GM11168 (cell line): Measurements from ENCODE around the gene S100A10.

Experiments used
- in situ Hi-C: fragments of 300-500 bp; cut with MboI; formaldehyde crosslinking; loops from one replicate; pipeline ENCODE4 v1.12.0; 2022; ENCODE audit warnings: low sequenced_read_pairs; ENCODE audit not compliant: unreplicated experiment

S100A10 gene

DNA sequence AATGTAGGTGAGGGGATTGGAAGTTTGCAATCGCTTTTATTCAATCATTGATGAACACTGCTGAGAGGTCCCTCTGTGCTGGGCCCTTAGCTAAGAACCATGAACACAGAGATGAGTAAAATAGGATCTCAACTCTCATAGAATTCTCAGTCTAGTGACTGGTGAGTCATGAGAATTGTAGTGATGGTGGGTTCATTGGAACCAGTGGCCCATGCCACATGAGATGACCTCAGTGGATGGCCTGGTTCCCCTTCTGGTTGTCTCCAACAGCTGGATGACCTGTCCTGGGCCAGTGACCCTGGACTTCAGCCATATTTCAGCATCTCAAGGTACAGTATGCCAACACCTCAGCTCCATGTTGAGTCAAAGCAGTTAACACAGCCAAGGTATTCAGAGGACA lies 21.3 kb upstream of the S100A10 start:
- in situ Hi-C loops, result no loop called here

DNA sequence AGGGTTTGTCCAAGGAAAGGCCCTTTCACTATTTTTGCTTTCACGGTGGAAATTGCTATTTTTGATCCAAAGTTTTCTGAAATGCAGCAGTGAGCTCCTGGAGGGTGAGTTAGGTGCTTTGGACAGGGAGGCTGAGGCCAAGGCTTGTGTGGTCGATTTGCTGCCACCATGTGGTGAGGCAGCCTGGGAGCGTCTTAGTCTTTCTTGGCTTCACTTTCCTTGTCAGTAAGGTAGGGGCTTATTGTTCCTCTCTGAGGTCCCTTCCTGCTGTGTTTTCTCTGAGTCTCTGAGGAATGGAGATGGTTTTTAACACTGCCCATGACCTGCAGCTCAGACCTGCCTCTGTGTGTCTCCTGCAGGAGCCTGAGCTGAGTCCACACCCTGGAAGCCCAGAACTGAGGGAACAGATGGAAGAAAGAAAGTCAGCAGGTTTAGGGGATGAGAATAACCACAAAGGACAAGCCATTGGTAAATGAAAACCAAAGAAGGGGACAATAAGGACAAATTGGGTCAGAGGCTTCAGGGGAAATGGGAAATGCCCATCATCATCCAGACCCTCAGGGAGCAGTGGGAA lies 20.1 kb upstream of the S100A10 start:
- in situ Hi-C loops, result no loop called here

DNA sequence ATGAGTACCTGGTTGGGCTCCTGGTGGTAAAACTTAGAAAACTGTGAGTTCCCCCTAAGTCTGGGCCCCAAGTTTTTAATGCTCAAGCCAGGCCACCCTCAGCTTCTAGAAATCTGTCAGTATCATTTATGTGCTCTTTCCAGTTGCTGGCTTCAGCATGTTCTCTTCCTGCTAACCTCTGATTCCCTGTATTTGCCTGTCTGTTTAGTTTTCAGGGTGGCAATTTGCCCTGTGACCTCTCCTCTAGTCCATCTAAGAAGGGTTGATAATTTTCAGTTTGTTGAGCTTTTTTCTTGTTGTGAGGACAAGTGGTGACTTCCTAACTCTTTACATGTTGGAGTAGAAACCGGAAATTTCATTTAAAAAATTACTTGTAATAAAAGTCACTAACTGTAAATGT lies 16.0 kb upstream of the S100A10 start:
- in situ Hi-C loops, result loop anchor here (10.0 kb wide), 1 partner anchor 75 kb away; no protein-coding TSS in a partner anchor

DNA sequence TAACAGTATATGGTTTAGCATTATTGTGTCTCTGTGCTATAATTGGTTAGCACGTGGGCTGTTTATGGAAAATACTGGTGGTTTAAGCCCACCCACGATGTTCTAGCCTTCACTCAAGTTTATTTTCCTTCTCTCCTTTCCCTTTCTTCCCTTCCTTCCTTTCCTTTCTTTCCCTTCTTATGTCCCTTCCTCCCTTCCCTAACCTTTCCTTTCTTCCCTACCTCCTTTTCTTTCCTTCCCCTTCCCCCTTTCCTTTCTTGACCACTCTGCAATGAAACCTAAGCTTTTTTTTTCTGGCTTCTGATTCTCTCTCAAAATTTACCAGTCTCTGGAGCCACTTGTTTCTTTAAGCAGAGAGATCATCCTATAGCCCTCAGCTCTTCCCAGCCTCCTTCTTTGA lies 13.4 kb upstream of the S100A10 start:
- in situ Hi-C loops, result loop anchor here (10.0 kb wide), 1 partner anchor 72 kb away; no protein-coding TSS in a partner anchor

DNA sequence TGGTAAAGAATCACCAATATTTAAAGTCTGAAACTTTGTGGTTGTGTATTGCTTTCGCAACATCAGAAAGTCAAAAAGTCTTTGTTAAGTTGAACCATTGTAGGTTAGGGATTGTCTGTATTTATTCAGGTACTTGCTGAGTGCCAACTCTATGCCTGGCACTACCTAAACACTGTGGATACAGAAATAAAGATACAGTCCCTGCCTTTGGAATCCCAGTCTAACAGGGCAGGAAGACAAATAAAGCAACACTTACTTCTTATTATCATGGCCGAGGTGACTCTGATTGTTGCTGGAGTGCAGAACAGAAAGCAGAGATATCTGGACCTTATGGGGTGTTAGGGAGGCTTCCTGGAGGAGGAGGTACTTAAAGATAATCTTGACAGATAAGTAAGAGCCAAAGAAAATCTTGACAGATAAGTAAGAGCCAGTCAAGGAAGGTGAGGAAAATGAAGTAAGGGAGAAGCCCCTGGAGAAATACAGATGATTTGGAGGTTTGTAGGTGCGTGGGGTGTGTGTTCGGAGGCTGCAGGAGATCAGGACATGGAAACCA lies 11.8 kb upstream of the S100A10 start:
- in situ Hi-C loops, result loop anchor here (10.0 kb wide), 1 partner anchor 71 kb away; no protein-coding TSS in a partner anchor

DNA sequence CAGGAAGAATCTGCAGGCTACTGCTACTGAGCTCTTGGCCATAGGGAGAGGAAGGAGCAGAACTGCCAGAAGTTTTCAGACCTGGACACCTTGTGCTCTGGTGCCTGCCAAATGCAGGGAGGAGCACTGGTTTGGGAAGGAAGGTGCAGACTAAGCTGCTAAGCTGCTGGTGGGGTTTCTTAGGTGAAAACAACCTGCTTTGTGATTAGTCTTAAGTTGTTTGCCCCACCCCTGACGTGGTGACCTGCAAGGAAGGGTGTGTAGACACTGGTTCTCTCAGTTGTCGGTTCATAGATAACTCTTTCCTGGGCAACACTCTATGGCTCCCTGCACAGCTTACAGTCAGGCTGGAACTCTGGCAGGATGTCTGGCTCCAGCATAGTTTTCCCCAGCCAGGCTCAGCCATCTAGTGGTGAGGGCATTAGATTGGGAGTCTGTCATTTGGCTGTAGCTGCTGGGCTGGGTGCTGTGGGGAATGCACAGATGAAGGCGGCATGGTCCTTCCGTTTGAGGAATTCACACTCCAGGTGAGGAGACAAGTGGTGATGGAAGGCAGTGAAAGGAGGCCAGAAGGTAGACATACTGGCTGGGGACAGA lies 10.3 kb upstream of the S100A10 start:
- in situ Hi-C loops, result loop anchor here (10.0 kb wide), 1 partner anchor 69 kb away; no protein-coding TSS in a partner anchor

DNA sequence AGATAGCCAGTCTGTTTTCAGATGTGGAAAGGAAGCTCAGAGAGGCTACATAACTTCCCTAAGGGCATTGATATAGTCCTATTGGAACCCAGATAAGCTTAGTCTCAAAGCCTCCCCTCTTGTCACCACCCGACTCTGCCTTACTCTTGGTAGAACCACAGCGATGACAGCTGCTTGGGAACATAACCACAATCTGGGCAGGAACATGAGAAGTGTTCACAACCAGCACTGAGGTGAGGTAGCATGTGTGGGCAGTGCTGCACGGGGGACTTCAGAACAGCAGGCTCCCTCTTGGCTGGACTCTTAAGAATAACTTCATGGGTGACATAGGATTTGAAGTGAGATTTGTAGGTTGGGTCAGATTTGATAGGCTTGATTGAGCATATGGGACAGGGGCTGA lies 9.3 kb upstream of the S100A10 start:
- in situ Hi-C loops, result loop anchor here (10.0 kb wide), 1 partner anchor 68 kb away; no protein-coding TSS in a partner anchor

DNA sequence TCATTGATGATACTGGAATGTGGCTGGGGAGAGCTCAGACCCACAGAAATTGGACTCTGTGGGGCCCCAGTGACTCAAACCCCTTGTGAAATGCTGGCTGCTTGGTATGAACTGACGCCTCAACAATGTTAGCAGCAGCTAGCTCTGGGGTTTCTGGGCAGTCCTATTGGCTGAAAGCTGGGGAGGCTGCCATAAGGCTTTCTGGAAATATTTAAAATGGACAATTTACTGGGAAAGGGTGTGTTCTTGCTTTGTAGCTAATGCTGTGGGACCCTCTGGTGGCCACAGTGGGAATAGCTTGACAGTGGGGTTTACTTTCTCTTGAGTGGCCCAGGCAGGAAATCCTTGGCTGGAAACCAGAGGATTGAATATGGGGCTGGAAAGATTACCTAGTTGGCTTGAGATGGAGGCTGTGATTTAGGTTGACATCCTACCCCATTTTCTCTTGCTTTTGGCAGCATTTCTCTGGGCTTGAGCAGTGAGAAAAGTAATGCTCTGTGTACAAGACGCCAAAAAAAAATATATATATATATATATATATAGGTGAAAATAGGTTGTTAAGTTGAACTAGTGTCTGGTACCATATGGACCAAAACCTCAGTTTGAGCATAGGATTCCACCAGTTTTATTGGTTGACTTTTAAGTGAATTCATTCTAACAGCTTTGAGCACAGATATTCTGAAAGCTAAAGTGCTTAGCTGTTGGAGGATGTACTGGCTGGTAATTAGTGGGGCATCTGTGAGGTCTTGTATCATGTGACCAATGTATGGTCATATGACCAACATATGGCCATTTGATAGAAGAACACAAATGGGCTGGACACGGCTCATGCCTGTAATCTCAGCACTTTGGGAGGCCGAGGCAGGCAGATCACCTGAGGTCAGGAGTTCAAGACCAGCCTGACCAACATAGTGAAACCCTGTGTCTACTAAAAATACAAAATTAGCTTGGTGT lies 8.2 kb upstream of the S100A10 start:
- in situ Hi-C loops, result loop anchor here (10.0 kb wide), 1 partner anchor 67 kb away; no protein-coding TSS in a partner anchor

DNA sequence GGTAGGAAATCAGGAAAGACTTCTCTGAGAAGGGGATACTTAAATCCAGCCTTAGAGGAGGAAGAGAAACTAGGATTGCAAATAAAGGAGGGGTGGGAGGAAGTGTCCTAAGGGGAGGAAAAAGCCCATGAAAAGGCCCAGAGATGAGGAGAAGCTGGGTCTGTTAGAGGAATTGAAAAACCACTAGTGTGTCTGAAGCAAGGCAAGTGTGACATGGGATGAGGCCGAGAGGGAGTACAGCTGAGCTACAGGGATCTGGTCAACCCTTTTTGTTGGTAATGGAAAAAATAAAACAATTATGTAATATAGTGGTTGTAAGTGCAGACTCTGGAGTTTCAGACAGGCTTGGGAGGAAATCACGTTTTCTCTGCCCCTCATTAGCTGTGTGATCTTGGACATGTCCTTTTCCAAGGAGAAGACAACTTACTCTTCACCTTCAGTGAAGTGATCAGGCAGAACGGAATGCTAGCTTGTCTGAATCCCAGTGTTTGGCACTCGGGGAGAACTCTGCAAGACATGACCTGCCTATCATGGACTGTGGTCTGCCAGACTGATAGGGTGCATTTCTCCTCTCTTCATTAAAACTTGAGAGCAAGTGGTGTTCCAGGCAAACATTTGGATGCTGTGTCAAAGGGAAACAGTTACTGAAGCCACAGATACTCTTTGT lies 7.4 kb upstream of the S100A10 start:
- in situ Hi-C loops, result loop anchor here (10.0 kb wide), 1 partner anchor 66 kb away; no protein-coding TSS in a partner anchor

DNA sequence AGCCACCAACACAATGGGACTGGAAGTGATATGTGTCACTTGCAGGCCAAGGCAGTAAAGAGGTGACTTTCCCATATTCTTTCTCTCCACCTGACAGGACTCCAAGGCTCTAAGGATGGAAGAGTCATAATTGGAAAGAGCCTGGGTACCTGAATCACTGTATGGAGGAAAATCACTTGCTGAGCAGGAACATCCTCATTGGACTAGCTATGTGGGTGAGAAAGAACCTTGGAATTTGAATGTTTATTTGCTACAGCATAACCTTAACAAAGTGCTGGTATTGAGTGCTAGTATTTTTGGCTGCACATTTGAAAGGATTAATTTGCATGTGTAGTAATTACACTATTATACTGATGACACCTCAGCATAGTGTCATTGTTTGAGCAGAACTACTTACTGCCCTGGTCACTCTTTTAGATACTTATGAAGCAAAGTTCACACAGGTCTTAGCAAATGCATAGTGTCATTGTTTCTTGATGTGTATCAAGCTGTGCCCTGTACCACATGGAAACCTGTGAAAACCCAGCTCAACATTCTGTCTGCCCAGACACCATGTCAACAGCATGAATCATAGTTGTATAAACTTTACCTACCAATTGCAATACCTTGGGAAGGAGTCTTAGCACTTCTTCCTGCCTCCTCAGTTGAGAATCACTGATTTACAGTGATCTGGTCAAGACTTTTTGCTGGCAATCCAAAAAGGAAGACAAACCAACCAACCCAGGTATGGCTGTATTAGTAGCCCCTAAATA lies 5.1 kb upstream of the S100A10 start:
- in situ Hi-C loops, result loop anchor here (5.0 kb wide), 1 partner anchor 111 kb away; no protein-coding TSS in a partner anchor

DNA sequence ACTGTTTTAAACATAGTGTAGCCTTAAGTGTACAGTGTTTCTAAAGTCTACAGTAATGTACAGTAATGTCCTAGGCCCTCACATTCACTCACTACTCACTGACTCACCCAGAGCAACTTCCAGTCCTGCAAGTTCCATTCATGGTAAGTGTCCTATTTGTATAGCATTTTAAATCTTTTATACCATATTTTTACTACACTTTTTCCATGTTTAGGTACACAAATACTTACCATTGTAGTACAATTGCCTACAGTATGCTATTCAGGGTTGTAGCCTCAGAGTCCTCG lies 3.6 kb upstream of the S100A10 start:
- in situ Hi-C loops, result loop anchor here (5.0 kb wide), 1 partner anchor 110 kb away; no protein-coding TSS in a partner anchor

DNA sequence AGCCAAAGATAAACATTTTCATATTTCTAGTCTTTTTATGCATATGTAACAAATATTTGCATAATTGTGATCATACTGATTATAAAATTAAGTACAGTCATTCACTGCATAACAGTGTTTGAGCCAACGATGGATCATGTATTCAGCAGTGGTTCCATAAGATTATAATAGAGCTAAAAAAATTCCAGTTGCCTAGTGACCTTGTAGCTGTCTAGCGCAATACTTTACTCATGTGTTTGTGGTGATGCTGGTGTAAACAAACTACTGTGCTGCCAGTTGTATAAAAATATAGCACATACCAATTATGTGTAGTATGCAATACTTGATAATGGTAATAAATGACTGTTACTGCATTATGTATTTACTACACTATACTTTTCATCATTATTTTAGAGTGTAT lies 2.1 kb upstream of the S100A10 start:
- in situ Hi-C loops, result loop anchor here (5.0 kb wide), 1 partner anchor 108 kb away; no protein-coding TSS in a partner anchor

DNA sequence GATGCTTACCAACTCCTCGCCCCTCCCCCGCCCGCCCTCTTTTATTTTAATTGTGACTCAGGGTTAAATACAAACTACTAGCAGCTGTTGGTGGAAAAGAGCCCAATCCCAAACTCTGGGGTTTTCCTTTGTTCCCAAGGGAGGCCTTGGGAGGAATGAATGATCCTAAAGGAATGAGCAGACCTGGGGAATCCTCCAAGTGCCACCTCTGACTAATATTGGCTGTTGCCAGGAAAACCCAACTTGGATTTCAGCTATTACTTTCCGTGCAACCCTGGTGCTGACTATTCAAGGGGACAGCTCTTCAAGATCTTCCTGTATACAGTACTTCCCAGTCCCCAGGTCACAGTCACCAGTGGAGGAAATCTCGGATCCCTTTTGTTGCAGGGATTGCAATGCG lies 1.3 kb upstream of the S100A10 start:
- in situ Hi-C loops, result loop anchor here (5.0 kb wide), 1 partner anchor 108 kb away; no protein-coding TSS in a partner anchor

DNA sequence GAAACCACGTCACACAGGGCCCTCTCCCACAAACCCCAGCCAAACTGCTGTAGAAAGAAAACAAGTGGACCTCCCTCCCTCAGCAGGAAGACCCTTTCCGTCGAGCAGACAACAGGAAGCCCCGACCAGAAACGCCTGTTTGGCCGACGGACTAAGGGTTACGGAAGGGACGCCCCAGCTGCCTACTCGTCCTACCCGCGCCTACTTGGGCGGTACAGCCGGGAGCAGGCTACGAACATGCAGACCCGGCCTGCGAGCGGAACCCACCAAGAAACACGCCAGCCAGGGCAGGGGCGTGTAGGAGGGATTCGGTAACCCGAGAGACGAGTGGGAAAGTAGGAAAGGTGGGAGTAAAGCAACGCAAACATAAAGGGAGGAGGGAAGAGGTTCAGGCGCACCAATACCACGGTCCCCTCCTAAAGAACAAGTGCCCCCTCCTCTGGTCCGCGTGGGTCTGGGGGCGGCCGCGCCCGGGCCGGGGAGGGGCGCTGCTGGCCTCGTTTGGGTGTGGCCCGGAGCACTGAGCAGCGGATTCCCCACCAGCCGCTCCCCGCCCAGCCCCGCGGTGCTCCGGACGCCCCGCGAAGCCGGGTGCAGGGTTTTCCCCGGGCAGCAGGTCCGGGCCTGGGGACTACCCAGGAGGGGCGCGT lies 450 bp downstream of the S100A10 start:
- in situ Hi-C loops, result no loop called here

DNA sequence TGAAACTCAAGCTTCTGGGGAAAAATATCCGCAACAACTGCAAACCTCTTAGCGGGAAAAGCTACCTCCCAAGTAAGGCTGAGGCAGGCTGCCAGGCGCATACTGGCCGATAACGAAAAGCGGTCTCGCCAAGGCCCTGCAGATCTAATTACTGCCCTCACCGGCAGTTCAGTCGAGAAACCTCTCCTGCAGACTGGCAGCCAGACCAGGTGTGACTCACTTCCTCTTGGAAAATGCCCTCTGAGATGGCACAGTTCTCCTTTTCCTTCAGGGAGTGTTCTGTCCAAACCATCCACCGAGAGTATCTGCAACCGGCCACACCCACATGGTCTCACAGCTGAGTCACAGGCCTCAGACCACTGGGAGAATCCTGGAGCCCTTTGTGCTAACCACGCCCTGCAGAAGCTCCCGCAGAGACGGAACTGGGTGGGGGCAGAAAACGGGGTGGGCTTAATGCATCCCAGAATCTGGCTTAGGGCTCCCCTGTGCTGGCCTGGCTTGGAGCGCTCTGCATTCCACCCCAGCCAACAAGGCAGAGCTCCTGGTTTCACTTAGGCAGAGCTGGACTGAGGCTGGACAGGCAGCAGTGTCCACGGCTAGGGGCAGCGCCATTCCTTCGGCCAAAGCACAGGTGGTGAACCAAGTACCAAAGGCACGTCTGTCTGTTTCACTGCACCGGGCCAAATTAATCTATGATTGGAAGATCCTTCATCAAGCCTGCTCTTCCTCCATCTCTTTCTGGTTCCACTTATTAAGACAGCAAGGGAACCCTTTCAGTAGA lies 1.2 kb downstream of the S100A10 start:
- in situ Hi-C loops, result no loop called here

DNA sequence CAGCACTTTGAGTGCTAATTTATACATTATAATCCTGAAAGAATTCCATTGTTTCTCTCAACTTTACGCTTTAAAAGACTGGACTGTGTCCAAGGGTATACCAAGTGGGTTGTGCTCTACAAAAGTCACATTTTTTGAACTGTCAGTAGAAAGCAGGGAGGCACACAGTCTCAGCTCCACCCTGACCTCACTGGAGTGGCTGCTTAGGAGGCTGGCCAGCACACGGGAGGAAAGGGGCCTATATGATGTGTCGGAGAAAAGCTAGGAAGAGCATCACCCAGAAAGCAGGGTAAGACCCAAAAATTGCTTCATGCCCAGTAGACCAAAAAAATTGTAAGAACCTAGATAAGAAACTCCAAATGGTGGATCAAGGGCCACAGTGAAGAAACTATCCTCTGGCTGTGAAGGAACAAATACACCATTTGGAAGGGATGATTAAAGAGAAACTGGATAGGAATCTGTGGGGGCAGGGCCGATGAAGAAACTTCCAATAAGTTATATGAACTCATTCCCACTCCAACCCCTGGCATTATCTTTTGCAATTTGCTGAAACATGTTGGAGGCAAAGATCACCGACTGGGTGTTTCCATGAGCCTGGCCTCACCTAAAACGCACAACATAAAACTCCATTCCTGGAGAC lies 1.9 kb downstream of the S100A10 start:
- in situ Hi-C loops, result no loop called here

DNA sequence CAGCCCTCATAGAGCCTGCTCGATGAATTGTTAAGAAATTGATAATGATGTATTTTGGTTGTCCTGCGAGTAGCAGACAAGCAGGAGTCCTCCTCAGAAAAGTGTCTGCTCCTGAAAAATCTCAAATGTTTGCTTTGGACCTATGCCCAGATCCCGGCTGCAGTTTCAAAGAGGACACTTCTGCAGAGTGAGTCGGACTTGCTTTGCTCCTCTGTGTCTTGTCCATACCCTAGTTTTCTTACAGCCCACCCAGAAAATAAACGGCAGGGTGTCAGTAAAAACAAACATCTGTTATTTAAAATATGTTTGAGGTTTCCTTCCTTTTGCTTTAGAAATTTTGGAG lies 2.8 kb downstream of the S100A10 start:
- in situ Hi-C loops, result no loop called here
